ENCODE results near the gene SLC6A9.

DNA sequence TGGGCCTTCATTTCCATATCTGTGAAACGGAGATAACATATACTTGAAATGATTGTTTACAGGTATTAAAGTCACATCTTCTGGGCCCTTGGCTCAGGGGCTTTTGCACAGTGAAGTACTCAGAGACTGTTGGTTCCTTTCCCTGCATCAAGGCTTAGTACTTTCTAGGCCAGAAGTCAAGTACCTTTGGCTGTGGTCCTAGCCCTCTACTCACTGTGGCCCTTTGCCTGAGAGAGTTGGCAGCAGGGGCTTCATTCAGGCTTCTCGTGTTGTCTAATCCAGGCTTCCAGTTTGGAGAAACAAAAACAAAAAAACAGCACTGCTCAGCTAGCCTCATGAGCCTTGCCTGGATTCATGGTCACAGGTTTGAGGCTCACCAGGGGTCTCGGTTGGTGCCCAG lies 69.6 kb downstream of the SLC6A9 start:
- TF ChIP-seq POLR2A (IDR thresholded peaks at IDR 0.05) = no peak
- TF ChIP-seq, protein P1, sequence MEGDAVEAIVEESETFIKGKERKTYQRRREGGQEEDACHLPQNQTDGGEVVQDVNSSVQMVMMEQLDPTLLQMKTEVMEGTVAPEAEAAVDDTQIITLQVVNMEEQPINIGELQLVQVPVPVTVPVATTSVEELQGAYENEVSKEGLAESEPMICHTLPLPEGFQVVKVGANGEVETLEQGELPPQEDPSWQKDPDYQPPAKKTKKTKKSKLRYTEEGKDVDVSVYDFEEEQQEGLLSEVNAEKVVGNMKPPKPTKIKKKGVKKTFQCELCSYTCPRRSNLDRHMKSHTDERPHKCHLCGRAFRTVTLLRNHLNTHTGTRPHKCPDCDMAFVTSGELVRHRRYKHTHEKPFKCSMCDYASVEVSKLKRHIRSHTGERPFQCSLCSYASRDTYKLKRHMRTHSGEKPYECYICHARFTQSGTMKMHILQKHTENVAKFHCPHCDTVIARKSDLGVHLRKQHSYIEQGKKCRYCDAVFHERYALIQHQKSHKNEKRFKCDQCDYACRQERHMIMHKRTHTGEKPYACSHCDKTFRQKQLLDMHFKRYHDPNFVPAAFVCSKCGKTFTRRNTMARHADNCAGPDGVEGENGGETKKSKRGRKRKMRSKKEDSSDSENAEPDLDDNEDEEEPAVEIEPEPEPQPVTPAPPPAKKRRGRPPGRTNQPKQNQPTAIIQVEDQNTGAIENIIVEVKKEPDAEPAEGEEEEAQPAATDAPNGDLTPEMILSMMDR (IDR thresholded peaks at IDR 0.05) = no peak
